ENCODE results near the gene SFMBT2. TPM values are rescaled to one million over a fixed set of nuclear protein-coding genes. Genes with fewer than 3 reads are reported as not detected.
"Not testable (repeated sequence)": the region's sequence is repeated elsewhere in the genome, so short reads cannot be mapped to it uniquely, and the experiment has no call there.

Gene SFMBT2
- total RNA-seq, 1 donor from 2014 or later, result 1.3 TPM

- no peak for ATAC-seq
Observed at GRCh38 chr10:7400068-7400715, 10.6 kb downstream of the SFMBT2 start.

GRCh38 chr10:7399533-7399932, 11.3 kb downstream of the SFMBT2 start:
- ATAC-seq, result no peak

GRCh38 chr10:7397049-7398035, 13.5 kb downstream of the SFMBT2 start:
- no peak for ATAC-seq

GRCh38 chr10:7392301-7392700, 18.5 kb downstream of the SFMBT2 start:
- ATAC-seq, result not testable (repeated sequence)

GRCh38 chr10:7391748-7392147, 19.1 kb downstream of the SFMBT2 start:
- no peak for ATAC-seq

GRCh38 chr10:7390689-7391110, 20.1 kb downstream of the SFMBT2 start:
- ATAC-seq, result not testable (repeated sequence)

GRCh38 chr10:7389844-7390243, 21.0 kb downstream of the SFMBT2 start:
- no peak for ATAC-seq

- ATAC-seq, result no peak
Observed at GRCh38 chr10:7389346-7389745, 21.5 kb downstream of the SFMBT2 start.

- no peak for ATAC-seq
Observed at GRCh38 chr10:7388602-7389001, 22.2 kb downstream of the SFMBT2 start.

GRCh38 chr10:7388149-7388548, 22.7 kb downstream of the SFMBT2 start:
- not testable (repeated sequence) for ATAC-seq

- no peak for ATAC-seq
Observed at GRCh38 chr10:7385114-7385513, 25.7 kb downstream of the SFMBT2 start.

- no peak for ATAC-seq
Observed at GRCh38 chr10:7383442-7383841, 27.4 kb downstream of the SFMBT2 start.

- no peak for ATAC-seq
Observed at GRCh38 chr10:7380704-7381241, 30.1 kb downstream of the SFMBT2 start.

GRCh38 chr10:7378602-7379403, 32.0 kb downstream of the SFMBT2 start:
- no peak for ATAC-seq

- no peak for ATAC-seq
Observed at GRCh38 chr10:7377614-7378248, 33.1 kb downstream of the SFMBT2 start.

- ATAC-seq, result no peak
Observed at GRCh38 chr10:7374795-7375194, 36.0 kb downstream of the SFMBT2 start.

- ATAC-seq, result no peak
Observed at GRCh38 chr10:7373039-7373438, 37.8 kb downstream of the SFMBT2 start.

- ATAC-seq, result no peak
Observed at GRCh38 chr10:7372504-7372903, 38.3 kb downstream of the SFMBT2 start.

GRCh38 chr10:7370511-7370910, 40.3 kb downstream of the SFMBT2 start:
- ATAC-seq, result no peak

GRCh38 chr10:7365027-7365745, 45.6 kb downstream of the SFMBT2 start:
- no peak for ATAC-seq

- no peak for ATAC-seq
Observed at GRCh38 chr10:7364474-7364873, 46.4 kb downstream of the SFMBT2 start.

Measured in esophagus mucosa (tissue), 1 donor.